ENCODE measurements around the gene RBM20.

RBM20 gene

DNA sequence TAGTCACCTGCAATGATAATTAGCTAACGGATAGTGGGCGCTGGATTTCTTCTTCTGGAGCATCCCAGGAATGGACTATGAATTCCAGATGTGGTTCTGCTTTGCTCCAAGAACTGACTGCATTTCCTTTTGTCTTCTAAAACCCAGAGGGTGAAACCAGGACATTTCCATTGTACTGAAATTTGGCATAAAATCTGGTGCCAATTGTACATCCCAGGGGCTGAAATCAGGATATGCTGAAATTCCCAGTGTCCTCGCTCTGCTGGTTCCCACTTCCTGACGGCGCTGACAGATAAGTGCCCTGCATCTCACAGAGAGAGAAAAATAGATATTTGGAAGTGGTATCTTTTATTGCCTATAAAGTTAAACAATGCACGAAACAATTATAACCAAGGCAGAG lies 31.9 kb downstream of the RBM20 start:
- in situ Hi-C loops (cut with HindIII; ENCODE audit: low sequenced_read_pairs) = no loop called here
- TF ChIP-seq, protein P1, sequence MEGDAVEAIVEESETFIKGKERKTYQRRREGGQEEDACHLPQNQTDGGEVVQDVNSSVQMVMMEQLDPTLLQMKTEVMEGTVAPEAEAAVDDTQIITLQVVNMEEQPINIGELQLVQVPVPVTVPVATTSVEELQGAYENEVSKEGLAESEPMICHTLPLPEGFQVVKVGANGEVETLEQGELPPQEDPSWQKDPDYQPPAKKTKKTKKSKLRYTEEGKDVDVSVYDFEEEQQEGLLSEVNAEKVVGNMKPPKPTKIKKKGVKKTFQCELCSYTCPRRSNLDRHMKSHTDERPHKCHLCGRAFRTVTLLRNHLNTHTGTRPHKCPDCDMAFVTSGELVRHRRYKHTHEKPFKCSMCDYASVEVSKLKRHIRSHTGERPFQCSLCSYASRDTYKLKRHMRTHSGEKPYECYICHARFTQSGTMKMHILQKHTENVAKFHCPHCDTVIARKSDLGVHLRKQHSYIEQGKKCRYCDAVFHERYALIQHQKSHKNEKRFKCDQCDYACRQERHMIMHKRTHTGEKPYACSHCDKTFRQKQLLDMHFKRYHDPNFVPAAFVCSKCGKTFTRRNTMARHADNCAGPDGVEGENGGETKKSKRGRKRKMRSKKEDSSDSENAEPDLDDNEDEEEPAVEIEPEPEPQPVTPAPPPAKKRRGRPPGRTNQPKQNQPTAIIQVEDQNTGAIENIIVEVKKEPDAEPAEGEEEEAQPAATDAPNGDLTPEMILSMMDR (IDR thresholded peaks at IDR 0.05; ENCODE audit: low read depth, low read length) = no peak
- DNase-seq (ENCODE audit: low read depth, low spot score) = no peak
- H3K4me3 ChIP-seq (ENCODE audit: low read depth, low read length) = no peak overlapping the region

DNA sequence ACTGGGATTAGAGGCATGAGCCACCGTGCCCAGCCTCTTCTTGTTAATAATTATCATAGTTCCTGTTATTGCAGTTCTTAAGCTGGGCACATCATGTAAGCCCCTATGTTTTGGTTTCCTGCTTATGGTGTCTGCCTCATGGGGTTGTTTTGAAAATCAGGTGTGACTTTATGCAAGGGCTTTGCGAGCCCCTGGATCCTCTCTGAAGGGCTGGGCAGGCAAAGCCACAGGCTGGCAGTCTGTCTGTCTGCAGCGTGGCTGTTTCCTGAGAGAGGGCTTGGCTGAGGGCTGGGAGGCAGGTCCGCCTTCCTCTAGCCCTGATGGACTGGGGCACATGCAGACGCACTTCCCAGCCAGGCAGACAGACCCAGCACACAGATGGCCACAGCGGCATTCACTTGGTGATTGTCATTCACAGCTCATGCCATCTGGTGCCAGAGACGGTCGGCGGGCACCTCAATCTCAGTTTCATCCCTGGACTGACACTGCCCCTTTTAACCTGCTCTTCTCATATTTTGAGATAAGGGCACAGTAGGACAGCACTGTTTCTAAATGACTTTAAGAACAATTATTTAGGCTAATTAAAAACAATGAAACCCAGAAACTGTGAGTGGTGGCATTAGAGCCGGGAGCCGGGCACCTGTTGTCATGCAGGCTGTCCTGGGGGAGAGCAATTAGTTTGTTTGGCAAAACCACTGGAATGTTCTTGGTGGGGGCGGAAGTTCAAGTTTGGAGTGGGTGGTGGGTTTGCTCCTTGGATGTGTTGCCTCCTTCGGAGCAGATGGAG lies 35.5 kb downstream of the RBM20 start:
- in situ Hi-C loops (cut with HindIII; ENCODE audit: low sequenced_read_pairs) = no loop called here
- H3K4me3 ChIP-seq (ENCODE audit: low read depth, low read length) = no peak overlapping the region

DNA sequence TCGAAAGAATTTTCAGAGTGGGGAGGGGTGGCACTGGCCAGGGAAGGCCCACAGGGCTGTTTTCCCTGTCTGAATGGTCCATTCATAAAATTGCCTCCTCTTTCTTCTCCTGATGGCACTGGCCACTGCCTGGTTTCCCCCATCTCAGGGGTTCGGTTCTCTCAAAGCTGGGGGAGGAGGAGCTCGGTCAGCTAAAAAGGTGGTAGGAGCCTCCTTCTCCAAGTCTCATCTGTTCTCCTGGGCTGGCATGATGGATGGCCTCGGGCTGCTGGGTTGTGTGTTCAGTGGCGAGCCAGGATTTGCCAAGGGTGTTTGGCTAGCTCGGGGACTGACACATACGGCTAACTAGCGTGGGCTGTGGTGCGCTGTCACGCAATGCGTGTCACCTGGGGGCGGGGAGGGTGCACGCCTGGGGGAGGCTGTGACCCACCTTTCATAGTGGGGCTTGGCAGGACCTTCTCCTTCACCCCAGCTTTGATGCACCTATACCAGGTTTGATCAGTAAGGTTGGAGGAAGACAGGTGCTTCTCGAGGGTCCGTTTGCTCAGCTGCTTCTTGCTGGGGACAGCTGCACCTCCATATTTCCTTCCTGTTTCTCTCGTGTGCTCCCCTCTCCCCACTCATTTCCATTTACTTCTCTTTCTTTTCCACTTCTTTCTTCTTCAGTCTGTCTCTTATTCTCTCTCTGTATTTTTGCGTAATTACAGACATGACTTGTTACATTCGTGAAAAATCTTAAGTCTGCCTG lies 36.3 kb downstream of the RBM20 start:
- in situ Hi-C loops (cut with HindIII; ENCODE audit: low sequenced_read_pairs) = no loop called here
- TF ChIP-seq, protein P1 (IDR thresholded peaks at IDR 0.05; ENCODE audit: low read depth, low read length) = no peak
- DNase-seq (ENCODE audit: low read depth, low spot score) = no peak
- H3K4me3 ChIP-seq (ENCODE audit: low read depth, low read length) = no peak overlapping the region

More for the DNA sequence above, 35.5 kb downstream of the RBM20 start:
- no peak for DNase-seq (ENCODE audit: low read depth, low spot score)
- TF ChIP-seq, protein P1 (IDR thresholded peaks at IDR 0.05; ENCODE audit: low read depth, low read length) = no peak

DNA sequence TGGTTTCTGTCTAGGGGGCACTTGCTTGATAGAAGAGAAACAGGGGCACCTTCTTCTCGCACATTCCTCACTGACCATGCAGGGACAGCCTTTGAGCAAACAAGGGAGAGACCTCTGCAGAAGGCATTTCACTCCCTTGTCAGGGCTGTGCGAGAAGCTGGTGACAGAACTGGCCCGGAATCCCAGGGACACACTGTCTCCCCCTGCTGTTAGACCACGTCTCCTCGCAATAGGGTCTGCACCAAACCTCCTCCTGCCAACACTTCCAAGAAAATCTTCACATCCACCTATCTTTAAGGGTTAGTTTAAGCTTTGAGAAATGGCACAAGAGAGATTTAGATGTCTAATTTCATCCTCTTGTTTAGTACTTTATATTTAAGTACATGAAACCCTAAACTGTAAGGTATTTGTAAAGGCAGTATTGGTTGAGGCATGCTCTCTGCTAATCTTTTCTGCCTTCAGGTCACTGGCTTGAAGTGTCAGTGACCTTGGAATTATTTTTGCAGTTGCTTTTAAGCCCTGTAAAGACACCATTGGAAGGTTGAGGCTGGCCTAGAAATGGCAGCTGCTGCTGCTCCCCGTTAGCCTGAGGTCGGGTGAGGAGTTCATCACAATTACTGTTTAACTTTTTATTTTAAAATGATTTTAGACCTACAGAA lies 37.0 kb downstream of the RBM20 start:
- no peak overlapping the region for H3K4me3 ChIP-seq (ENCODE audit: low read depth, low read length)
- TF ChIP-seq, protein P1 (IDR thresholded peaks at IDR 0.05; ENCODE audit: low read depth, low read length) = peak; percentile 74
- in situ Hi-C loops (cut with HindIII; ENCODE audit: low sequenced_read_pairs) = no loop called here
- DNase-seq (ENCODE audit: low read depth, low spot score) = peak; percentile 31

DNA sequence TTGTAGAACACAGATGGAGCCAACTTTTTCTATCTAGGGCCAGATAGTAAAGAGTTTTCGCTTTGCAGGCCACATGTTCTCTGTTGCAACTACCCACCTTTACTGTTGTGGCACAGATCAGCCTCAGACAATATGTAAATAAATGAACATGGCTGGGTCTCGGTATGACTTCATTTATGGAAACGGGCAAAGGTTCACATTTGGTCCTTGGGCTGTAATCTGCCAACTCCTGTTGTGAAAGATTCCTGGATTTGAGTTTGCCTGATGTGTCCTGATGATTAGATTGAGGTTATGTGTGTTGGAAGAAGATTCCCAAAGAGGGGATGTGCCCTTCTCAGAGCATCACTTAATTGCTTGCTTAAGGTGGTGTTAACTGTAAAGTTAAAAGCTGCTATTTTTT lies 38.2 kb downstream of the RBM20 start:
- TF ChIP-seq, protein P1 (IDR thresholded peaks at IDR 0.05; ENCODE audit: low read depth, low read length) = no peak
- no peak overlapping the region for H3K4me3 ChIP-seq (ENCODE audit: low read depth, low read length)
- DNase-seq (ENCODE audit: low read depth, low spot score) = no peak
- in situ Hi-C loops (cut with HindIII; ENCODE audit: low sequenced_read_pairs) = no loop called here

DNA sequence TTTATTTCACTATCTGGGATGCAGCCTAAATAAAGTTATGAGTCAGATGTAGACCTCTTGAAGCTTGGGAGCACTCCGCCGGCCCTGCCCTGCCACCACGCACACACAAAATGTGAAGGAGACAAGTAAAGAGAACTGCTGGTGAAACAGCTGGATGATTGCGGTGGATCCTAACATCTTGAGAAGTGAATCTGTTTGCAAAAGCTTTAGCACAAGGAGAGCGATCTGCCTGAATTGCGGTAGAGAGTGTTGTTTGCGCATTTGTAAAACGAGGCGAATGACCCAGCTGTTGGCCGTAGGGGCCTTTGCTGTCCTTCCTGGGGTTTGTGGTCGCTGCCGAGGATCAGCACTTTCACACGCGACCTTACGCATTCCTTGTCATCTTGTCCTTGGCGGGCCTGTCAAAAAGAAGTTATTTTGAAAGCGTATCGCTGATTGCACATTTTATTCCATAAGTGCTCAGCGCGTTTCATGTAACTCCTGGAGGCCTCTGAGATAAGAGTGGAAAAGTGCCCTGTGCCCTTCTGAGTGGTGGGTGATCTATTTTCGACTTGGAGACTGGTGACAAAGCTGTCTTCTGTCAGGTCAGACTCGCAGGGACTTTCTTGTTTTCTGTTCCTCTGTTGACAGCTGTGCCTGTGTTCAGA lies 40.8 kb downstream of the RBM20 start:
- peak; percentile 50 for DNase-seq (ENCODE audit: low read depth, low spot score)
- in situ Hi-C loops (cut with HindIII; ENCODE audit: low sequenced_read_pairs) = no loop called here
- TF ChIP-seq, protein P1 (IDR thresholded peaks at IDR 0.05; ENCODE audit: low read depth, low read length) = no peak
- no peak overlapping the region for H3K4me3 ChIP-seq (ENCODE audit: low read depth, low read length)
